ENCODE data around the gene RCAN2.

RCAN2 gene

GRCh38 chr6:46251583-46252339 lies 239.5 kb downstream of the RCAN2 start:
- no peak overlapping the region for H3K4me3 Mint-ChIP-seq
- H3K27me3 Mint-ChIP-seq, result peaks cover 4% of the 10 kb centered on the region
- CTCF ChIA-PET, result no interaction called here
- no peak for DNase-seq
- H3K27ac Mint-ChIP-seq, result no peak overlapping the region
- H3K9me3 Mint-ChIP-seq, result no peaks in the 10 kb centered on the region
- H3K36me3 Mint-ChIP-seq, result no peaks in the 10 kb centered on the region
- no peaks in the 10 kb centered on the region for H3K4me1 Mint-ChIP-seq

GRCh38 chr6:46248143-46248542 lies 243.1 kb downstream of the RCAN2 start:
- CTCF ChIA-PET, result interaction anchor here (0.5 to 0.6 kb wide), 2 partner anchors 179 to 202 kb away, joined by 3 read pairs; no protein-coding TSS in a partner anchor
- no peak overlapping the region for H3K4me3 Mint-ChIP-seq

GRCh38 chr6:46246727-46247126 lies 244.5 kb downstream of the RCAN2 start:
- H3K4me3 Mint-ChIP-seq, result no peak overlapping the region
- H3K27me3 Mint-ChIP-seq, result peaks cover 4% of the 10 kb centered on the region
- H3K9me3 Mint-ChIP-seq, result no peaks in the 10 kb centered on the region
- H3K4me1 Mint-ChIP-seq, result no peaks in the 10 kb centered on the region
- H3K36me3 Mint-ChIP-seq, result no peaks in the 10 kb centered on the region
- DNase-seq, result no peak
- CTCF ChIA-PET, result no interaction called here
- H3K27ac Mint-ChIP-seq, result no peak overlapping the region

More at GRCh38 chr6:46248143-46248542, 243.1 kb downstream of the RCAN2 start:
- no peaks in the 10 kb centered on the region for H3K9me3 Mint-ChIP-seq
- peaks cover 4% of the 10 kb centered on the region for H3K27me3 Mint-ChIP-seq
- no peaks in the 10 kb centered on the region for H3K4me1 Mint-ChIP-seq
- no peaks in the 10 kb centered on the region for H3K36me3 Mint-ChIP-seq
- H3K27ac Mint-ChIP-seq, result no peak overlapping the region
- no peak for DNase-seq

GRCh38 chr6:46246081-46246480 lies 245.2 kb downstream of the RCAN2 start:
- Mint-ChIP-seq H3K9me3 (no peaks in the 10 kb centered on the region), H3K4me1 (no peaks in the 10 kb centered on the region), H3K36me3 (no peaks in the 10 kb centered on the region), H3K27me3 (peaks cover 3% of the 10 kb centered on the region), H3K27ac (no peak overlapping the region), H3K4me3 (no peak overlapping the region)
- CTCF ChIA-PET, result no interaction called here
- no peak for DNase-seq

GRCh38 chr6:46244670-46245069 lies 246.6 kb downstream of the RCAN2 start:
- peaks cover 4% of the 10 kb centered on the region for H3K27me3 Mint-ChIP-seq
- DNase-seq, result no peak
- H3K27ac Mint-ChIP-seq, result no peak overlapping the region
- no peaks in the 10 kb centered on the region for H3K4me1 Mint-ChIP-seq
- H3K4me3 Mint-ChIP-seq, result no peak overlapping the region
- CTCF ChIA-PET, result no interaction called here
- no peaks in the 10 kb centered on the region for H3K9me3 Mint-ChIP-seq
- H3K36me3 Mint-ChIP-seq, result no peaks in the 10 kb centered on the region

GRCh38 chr6:46243754-46244153 lies 247.5 kb downstream of the RCAN2 start:
- Mint-ChIP-seq H3K9me3 (no peaks in the 10 kb centered on the region), H3K4me1 (no peaks in the 10 kb centered on the region), H3K27me3 (peaks cover 4% of the 10 kb centered on the region), H3K4me3 (no peak overlapping the region), H3K36me3 (no peaks in the 10 kb centered on the region), H3K27ac (no peak overlapping the region)
- DNase-seq, result no peak
- CTCF ChIA-PET, result interaction anchor here (1.2 kb wide), 1 partner anchor 167 kb away, joined by 3 read pairs; no protein-coding TSS in a partner anchor

GRCh38 chr6:46242921-46243320 lies 248.3 kb downstream of the RCAN2 start:
- Mint-ChIP-seq H3K27ac (no peak overlapping the region), H3K27me3 (peaks cover 4% of the 10 kb centered on the region), H3K4me3 (no peak overlapping the region), H3K36me3 (no peaks in the 10 kb centered on the region), H3K4me1 (no peaks in the 10 kb centered on the region), H3K9me3 (no peaks in the 10 kb centered on the region)
- CTCF ChIA-PET, result no interaction called here
- DNase-seq, result no peak

GRCh38 chr6:46240866-46241565 lies 250.2 kb downstream of the RCAN2 start:
- Mint-ChIP-seq H3K27ac (no peak overlapping the region), H3K4me3 (no peak overlapping the region), H3K27me3 (peaks cover 4% of the 10 kb centered on the region), H3K36me3 (no peaks in the 10 kb centered on the region), H3K4me1 (no peaks in the 10 kb centered on the region), H3K9me3 (no peaks in the 10 kb centered on the region)
- no peak for DNase-seq
- CTCF ChIA-PET, result no interaction called here

- CTCF ChIA-PET, result no interaction called here
- no peaks in the 10 kb centered on the region for H3K4me1 Mint-ChIP-seq
- H3K36me3 Mint-ChIP-seq, result no peaks in the 10 kb centered on the region
- no peak overlapping the region for H3K27ac Mint-ChIP-seq
- peaks cover 4% of the 10 kb centered on the region for H3K27me3 Mint-ChIP-seq
- no peaks in the 10 kb centered on the region for H3K9me3 Mint-ChIP-seq
- DNase-seq, result no peak
- H3K4me3 Mint-ChIP-seq, result no peak overlapping the region
Observed at GRCh38 chr6:46236752-46237151, 254.5 kb downstream of the RCAN2 start.

- no peaks in the 10 kb centered on the region for H3K4me1 Mint-ChIP-seq
- peaks cover 4% of the 10 kb centered on the region for H3K27me3 Mint-ChIP-seq
- DNase-seq, result no peak
- H3K27ac Mint-ChIP-seq, result no peak overlapping the region
- H3K36me3 Mint-ChIP-seq, result no peaks in the 10 kb centered on the region
- no peaks in the 10 kb centered on the region for H3K9me3 Mint-ChIP-seq
- no peak overlapping the region for H3K4me3 Mint-ChIP-seq
- CTCF ChIA-PET, result no interaction called here
Observed at GRCh38 chr6:46235242-46235641, 256.0 kb downstream of the RCAN2 start.

GRCh38 chr6:46234700-46235099 lies 256.5 kb downstream of the RCAN2 start:
- Mint-ChIP-seq H3K4me1 (no peaks in the 10 kb centered on the region), H3K27me3 (peaks cover under 1% of the 10 kb centered on the region), H3K27ac (no peak overlapping the region), H3K36me3 (no peaks in the 10 kb centered on the region), H3K4me3 (no peak overlapping the region), H3K9me3 (no peaks in the 10 kb centered on the region)
- DNase-seq, result no peak
- CTCF ChIA-PET, result no interaction called here

GRCh38 chr6:46234156-46234556 lies 257.1 kb downstream of the RCAN2 start:
- Mint-ChIP-seq H3K9me3 (no peaks in the 10 kb centered on the region), H3K36me3 (no peaks in the 10 kb centered on the region), H3K4me3 (no peak overlapping the region), H3K27me3 (peaks cover 3% of the 10 kb centered on the region), H3K27ac (no peak overlapping the region), H3K4me1 (no peaks in the 10 kb centered on the region)
- CTCF ChIA-PET, result no interaction called here
- DNase-seq, result no peak

- H3K27ac Mint-ChIP-seq, result no peak overlapping the region
- no peak for DNase-seq
- no peaks in the 10 kb centered on the region for H3K36me3 Mint-ChIP-seq
- H3K27me3 Mint-ChIP-seq, result peaks cover 4% of the 10 kb centered on the region
- H3K4me3 Mint-ChIP-seq, result no peak overlapping the region
- no peaks in the 10 kb centered on the region for H3K9me3 Mint-ChIP-seq
- CTCF ChIA-PET, result no interaction called here
- no peaks in the 10 kb centered on the region for H3K4me1 Mint-ChIP-seq
Observed at GRCh38 chr6:46233129-46233528, 258.1 kb downstream of the RCAN2 start.

- CTCF ChIA-PET, result interaction anchor here (0.7 to 7.0 kb wide), 5 partner anchors 132 to 634 kb away, joined by 3 to 84 read pairs (median 7); no protein-coding TSS in a partner anchor
- Mint-ChIP-seq H3K4me3 (no peak overlapping the region), H3K27me3 (peaks cover 4% of the 10 kb centered on the region), H3K27ac (no peak overlapping the region), H3K4me1 (no peaks in the 10 kb centered on the region), H3K36me3 (no peaks in the 10 kb centered on the region), H3K9me3 (no peaks in the 10 kb centered on the region)
- DNase-seq, result no peak
Observed at GRCh38 chr6:46222286-46222685, 269.0 kb downstream of the RCAN2 start.

GRCh38 chr6:46221222-46221793 lies 269.9 kb downstream of the RCAN2 start:
- no peaks in the 10 kb centered on the region for H3K9me3 Mint-ChIP-seq
- CTCF ChIA-PET, result interaction anchor here (0.8 to 7.0 kb wide), 3 partner anchors 188 to 201 kb away, joined by 3 to 84 read pairs (median 7); no protein-coding TSS in a partner anchor
- no peak overlapping the region for H3K27ac Mint-ChIP-seq

More at GRCh38 chr6:46221222-46221793, 269.9 kb downstream of the RCAN2 start:
- no peaks in the 10 kb centered on the region for H3K36me3 Mint-ChIP-seq
- no peaks in the 10 kb centered on the region for H3K4me1 Mint-ChIP-seq
- no peak for DNase-seq
- peaks cover 4% of the 10 kb centered on the region for H3K27me3 Mint-ChIP-seq
- no peak overlapping the region for H3K4me3 Mint-ChIP-seq
